OCI-LY7 (cell line): ENCODE data around the gene SULF2.

Experiments used
- EZH2phosphoT487 ChIP-seq: fragments of 200-600 bp; sonication (generic); IDR thresholded peaks from 2 replicates; pipeline ENCODE4 v1.6.1; 2018; ENCODE audit warnings: low read depth, borderline replicate concordance, mild to moderate bottlenecking, mixed run types, antibody characterized with exemption, low read length, moderate library complexity, mixed read lengths
- TF ChIP-seq, protein P1 (sequence below): fragments of 200-600 bp; sonication (generic); conservative IDR thresholded peaks from 2 replicates; pipeline ENCODE4 v1.5.1; 2014; ENCODE audit warnings: mild to moderate bottlenecking, antibody characterized with exemption, low read length, moderate library complexity, mixed read lengths

DNA sequence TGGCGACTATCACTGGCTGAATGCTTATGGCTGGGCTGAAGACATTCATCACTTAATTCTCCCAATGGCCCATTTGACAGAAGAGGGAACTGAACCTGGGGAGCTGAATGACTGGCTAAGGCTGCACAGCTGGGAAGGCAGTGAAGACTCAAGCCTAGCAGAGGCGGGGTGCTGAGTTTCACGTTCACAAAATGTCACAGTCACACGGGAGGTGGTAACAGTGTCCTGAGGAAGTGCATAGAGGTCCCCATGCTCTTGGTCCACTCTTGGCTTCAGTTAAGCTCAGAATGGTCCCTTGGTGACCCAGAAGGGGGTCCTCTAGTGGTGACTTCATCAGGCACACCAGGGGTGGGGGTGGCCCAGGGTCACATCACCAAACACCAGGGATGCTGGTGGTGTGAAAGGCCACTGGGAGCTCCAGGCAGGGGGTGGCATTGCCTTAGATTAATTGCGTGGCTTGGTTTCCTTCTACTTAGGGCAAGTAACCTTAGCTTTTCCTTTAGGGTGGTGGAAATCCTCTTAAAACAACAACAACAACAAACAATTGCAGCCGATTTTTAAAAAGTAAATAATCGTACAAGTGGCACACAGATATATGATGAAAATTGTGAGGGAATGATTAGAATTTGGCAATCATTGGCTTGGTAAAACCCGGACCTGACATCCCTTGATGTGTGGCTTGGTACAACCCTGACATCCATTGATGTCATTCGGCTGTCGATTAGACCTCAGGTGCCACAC, 45.0 kb downstream of the SULF2 start:
- TF ChIP-seq, protein P1, sequence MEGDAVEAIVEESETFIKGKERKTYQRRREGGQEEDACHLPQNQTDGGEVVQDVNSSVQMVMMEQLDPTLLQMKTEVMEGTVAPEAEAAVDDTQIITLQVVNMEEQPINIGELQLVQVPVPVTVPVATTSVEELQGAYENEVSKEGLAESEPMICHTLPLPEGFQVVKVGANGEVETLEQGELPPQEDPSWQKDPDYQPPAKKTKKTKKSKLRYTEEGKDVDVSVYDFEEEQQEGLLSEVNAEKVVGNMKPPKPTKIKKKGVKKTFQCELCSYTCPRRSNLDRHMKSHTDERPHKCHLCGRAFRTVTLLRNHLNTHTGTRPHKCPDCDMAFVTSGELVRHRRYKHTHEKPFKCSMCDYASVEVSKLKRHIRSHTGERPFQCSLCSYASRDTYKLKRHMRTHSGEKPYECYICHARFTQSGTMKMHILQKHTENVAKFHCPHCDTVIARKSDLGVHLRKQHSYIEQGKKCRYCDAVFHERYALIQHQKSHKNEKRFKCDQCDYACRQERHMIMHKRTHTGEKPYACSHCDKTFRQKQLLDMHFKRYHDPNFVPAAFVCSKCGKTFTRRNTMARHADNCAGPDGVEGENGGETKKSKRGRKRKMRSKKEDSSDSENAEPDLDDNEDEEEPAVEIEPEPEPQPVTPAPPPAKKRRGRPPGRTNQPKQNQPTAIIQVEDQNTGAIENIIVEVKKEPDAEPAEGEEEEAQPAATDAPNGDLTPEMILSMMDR = no peak
- no peak for TF ChIP-seq EZH2phosphoT487
